ENCODE data around the gene TMC2. TPM values are rescaled to one million over a fixed set of nuclear protein-coding genes. Genes with fewer than 3 reads are reported as not detected.

The TMC2 gene
- total RNA-seq, 1 donor from 2014 or later, result not detected

DNA sequence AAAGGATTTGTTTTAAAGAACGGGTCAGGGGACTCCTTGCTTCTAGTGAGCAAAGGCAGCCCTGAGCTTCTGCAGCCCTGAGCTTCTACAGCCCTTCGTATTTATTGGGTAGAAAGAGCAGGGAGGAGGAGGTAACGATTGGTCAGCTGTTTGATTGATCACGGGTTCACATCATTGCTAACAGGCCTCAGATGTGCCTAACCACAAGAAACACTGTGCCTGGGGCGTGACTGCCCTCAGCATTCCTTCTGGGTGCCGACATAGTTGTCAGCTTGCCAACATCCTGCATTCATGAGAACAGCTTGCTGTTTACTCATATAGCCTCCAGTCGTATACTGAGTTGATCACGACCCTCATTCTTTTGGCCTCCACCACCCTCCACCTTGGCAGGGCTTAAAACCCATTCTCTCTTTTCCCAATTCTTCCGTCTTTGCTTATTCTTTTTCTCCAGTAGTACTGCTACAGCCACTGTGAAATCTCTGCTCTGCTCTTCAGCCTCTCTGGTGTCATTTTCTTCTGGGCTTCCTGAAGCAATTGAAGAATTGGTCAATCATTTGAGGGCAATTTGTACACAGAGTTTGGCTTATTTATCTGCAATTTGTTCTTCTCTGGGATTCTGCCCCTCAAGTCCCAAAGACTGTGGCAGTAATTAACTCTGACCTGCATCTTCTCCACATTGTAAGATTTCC, 90.6 kb downstream of the TMC2 start:
- Mint-ChIP-seq H3K36me3 (ENCODE audit: unreplicated experiment) (peaks cover 6% of the 10 kb centered on the region), H3K27ac (ENCODE audit: unreplicated experiment) (no peak overlapping the region), H3K9me3 (ENCODE audit: unreplicated experiment) (peaks cover 4% of the 10 kb centered on the region), H3K4me3 (ENCODE audit: unreplicated experiment) (no peak overlapping the region), H3K4me1 (ENCODE audit: low read depth, unreplicated experiment) (no peaks in the 10 kb centered on the region), H3K27me3 (ENCODE audit: unreplicated experiment) (no peaks in the 10 kb centered on the region)
- no peak for DNase-seq
- TF ChIP-seq, protein P1, sequence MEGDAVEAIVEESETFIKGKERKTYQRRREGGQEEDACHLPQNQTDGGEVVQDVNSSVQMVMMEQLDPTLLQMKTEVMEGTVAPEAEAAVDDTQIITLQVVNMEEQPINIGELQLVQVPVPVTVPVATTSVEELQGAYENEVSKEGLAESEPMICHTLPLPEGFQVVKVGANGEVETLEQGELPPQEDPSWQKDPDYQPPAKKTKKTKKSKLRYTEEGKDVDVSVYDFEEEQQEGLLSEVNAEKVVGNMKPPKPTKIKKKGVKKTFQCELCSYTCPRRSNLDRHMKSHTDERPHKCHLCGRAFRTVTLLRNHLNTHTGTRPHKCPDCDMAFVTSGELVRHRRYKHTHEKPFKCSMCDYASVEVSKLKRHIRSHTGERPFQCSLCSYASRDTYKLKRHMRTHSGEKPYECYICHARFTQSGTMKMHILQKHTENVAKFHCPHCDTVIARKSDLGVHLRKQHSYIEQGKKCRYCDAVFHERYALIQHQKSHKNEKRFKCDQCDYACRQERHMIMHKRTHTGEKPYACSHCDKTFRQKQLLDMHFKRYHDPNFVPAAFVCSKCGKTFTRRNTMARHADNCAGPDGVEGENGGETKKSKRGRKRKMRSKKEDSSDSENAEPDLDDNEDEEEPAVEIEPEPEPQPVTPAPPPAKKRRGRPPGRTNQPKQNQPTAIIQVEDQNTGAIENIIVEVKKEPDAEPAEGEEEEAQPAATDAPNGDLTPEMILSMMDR (IDR thresholded peaks at IDR 0.05; ENCODE audit: partially characterized antibody, unreplicated experiment), result no peak

DNA sequence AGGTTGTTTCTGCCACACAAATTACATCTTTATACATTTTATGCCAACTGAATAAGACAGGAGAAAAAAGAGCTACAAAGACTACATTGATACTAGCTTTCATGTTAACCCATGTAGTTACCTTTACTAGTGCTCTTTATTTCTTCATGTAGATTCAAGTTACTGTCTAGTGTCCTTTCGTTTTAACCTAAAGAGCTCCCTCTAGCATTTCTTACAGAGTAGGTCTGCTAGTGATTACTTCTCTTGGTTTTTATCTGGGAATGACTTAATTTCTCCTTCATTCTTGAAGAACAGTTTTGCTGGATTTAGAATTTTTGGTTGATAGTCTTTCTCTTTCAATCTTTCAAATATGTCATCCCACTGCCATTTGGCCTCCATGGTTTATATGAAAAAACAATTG, 94.9 kb downstream of the TMC2 start:
- TF ChIP-seq, protein P1 (IDR thresholded peaks at IDR 0.05; ENCODE audit: partially characterized antibody, unreplicated experiment), result no peak
- no peaks in the 10 kb centered on the region for H3K4me1 Mint-ChIP-seq (ENCODE audit: low read depth, unreplicated experiment)

DNA sequence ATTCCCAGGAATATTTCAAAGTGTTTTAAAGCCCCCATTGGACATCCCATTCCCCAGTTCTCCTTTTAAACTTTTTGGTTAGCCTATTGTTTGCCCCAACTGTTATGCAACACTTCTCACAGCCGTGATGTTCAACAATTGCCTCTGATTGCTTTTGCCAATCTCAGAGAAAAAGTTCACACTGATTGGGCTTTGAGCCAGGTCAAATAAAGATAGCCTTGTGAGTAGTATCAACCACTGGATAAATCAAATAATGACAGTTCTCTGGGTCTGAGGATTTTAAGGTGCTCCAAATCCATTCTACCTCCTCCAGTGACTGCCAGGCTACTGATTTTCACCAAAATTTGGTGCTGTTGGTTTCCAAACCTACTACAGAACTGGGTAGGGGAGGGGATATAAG, 97.0 kb downstream of the TMC2 start:
- no peak overlapping the region for H3K27ac Mint-ChIP-seq (ENCODE audit: unreplicated experiment)
- no peaks in the 10 kb centered on the region for H3K36me3 Mint-ChIP-seq (ENCODE audit: unreplicated experiment)
- H3K4me1 Mint-ChIP-seq (ENCODE audit: low read depth, unreplicated experiment), result no peaks in the 10 kb centered on the region
- TF ChIP-seq, protein P1 (IDR thresholded peaks at IDR 0.05; ENCODE audit: partially characterized antibody, unreplicated experiment), result no peak
- no peak overlapping the region for H3K4me3 Mint-ChIP-seq (ENCODE audit: unreplicated experiment)
- peaks cover 2% of the 10 kb centered on the region for H3K9me3 Mint-ChIP-seq (ENCODE audit: unreplicated experiment)
- DNase-seq, result no peak
- peaks cover 5% of the 10 kb centered on the region for H3K27me3 Mint-ChIP-seq (ENCODE audit: unreplicated experiment)

More for the DNA sequence above, 94.9 kb downstream of the TMC2 start:
- Mint-ChIP-seq H3K27me3 (ENCODE audit: unreplicated experiment) (peaks cover 4% of the 10 kb centered on the region), H3K4me3 (ENCODE audit: unreplicated experiment) (no peak overlapping the region), H3K36me3 (ENCODE audit: unreplicated experiment) (peaks cover 6% of the 10 kb centered on the region), H3K9me3 (ENCODE audit: unreplicated experiment) (peaks cover 4% of the 10 kb centered on the region), H3K27ac (ENCODE audit: unreplicated experiment) (no peak overlapping the region)
- no peak for DNase-seq

DNA sequence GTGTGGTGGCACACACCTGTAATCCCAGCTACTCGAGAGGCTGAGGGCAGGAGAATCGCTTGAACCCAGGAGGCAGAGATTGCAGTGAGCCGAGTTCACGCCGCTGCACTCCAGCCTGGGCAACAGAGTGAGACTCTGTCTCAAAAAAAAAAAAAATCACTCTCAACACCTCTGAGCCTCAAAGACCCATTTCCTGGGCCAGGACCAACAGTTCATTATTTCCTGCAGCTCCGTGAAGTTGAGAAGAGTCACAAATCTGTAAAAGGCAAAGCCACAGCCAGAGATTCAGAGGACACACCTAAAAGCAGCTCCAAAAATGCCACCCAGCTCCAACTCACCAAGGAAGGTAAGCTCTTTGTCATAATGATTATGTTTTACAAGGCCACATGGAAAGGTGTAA, 100.9 kb downstream of the TMC2 start:
- Mint-ChIP-seq H3K9me3 (ENCODE audit: unreplicated experiment) (peaks cover 2% of the 10 kb centered on the region), H3K4me1 (ENCODE audit: low read depth, unreplicated experiment) (no peaks in the 10 kb centered on the region), H3K27me3 (ENCODE audit: unreplicated experiment) (peaks cover 5% of the 10 kb centered on the region), H3K36me3 (ENCODE audit: unreplicated experiment) (no peaks in the 10 kb centered on the region), H3K4me3 (ENCODE audit: unreplicated experiment) (no peak overlapping the region), H3K27ac (ENCODE audit: unreplicated experiment) (no peak overlapping the region)
- TF ChIP-seq, protein P1 (IDR thresholded peaks at IDR 0.05; ENCODE audit: partially characterized antibody, unreplicated experiment), result no peak
- DNase-seq, result no peak

DNA sequence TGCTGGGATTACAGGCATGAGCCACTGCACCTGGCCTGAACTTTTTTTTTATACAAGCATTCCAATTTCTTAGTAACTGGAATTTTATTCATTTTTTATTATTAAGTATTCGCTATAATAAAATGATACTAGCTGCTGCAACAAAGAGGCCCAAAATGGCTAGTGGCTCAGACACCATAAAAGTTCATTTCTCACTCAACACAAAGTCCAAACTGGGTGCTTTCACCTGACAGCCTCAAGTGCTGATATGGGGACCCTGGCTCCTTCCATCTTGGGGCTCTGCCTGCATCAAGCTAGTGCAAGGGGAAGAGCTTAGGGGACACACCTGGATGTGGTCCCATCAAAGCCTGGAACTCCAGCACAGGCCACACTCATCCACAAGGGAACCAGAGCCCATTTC, 103.9 kb downstream of the TMC2 start:
- no peak overlapping the region for H3K4me3 Mint-ChIP-seq (ENCODE audit: unreplicated experiment)
- no peak overlapping the region for H3K27ac Mint-ChIP-seq (ENCODE audit: unreplicated experiment)
- no peak for DNase-seq
- H3K9me3 Mint-ChIP-seq (ENCODE audit: unreplicated experiment), result peaks cover 2% of the 10 kb centered on the region
- peaks cover 1% of the 10 kb centered on the region for H3K27me3 Mint-ChIP-seq (ENCODE audit: unreplicated experiment)
- no peaks in the 10 kb centered on the region for H3K4me1 Mint-ChIP-seq (ENCODE audit: low read depth, unreplicated experiment)
- TF ChIP-seq, protein P1 (IDR thresholded peaks at IDR 0.05; ENCODE audit: partially characterized antibody, unreplicated experiment), result no peak
- H3K36me3 Mint-ChIP-seq (ENCODE audit: unreplicated experiment), result no peaks in the 10 kb centered on the region
